HG03342 (cell line): ENCODE data around the gene DLG3.
"Not testable (repeated sequence)": the region's sequence is repeated elsewhere in the genome, so short reads cannot be mapped to it uniquely, and the experiment has no call there.

ENCODE experiments used
- ATAC-seq: cut with Tn5 transposase; IDR thresholded peaks from one replicate; pipeline ENCODE4 v1.9.1; 2021; ENCODE audit warnings: mild to moderate bottlenecking, moderate library complexity; ENCODE audit not compliant: unreplicated experiment

Gene DLG3

GRCh38 chrX:70509078-70509477 lies 64.4 kb downstream of the DLG3 start:
- no peak for ATAC-seq

GRCh38 chrX:70515270-70515669 lies 70.6 kb downstream of the DLG3 start:
- ATAC-seq: not testable (repeated sequence)

- ATAC-seq: not testable (repeated sequence)
These were observed 71.1 kb downstream of the DLG3 start for GRCh38 chrX:70515692-70516091.

- no peak for ATAC-seq
These were observed 81.1 kb downstream of the DLG3 start for GRCh38 chrX:70525733-70526132.

GRCh38 chrX:70527053-70527452 lies 82.4 kb downstream of the DLG3 start:
- no peak for ATAC-seq

GRCh38 chrX:70527610-70528345 lies 83.1 kb downstream of the DLG3 start:
- ATAC-seq: no peak

GRCh38 chrX:70535198-70535597 lies 90.6 kb downstream of the DLG3 start:
- no peak for ATAC-seq

GRCh38 chrX:70549429-70549828 lies 104.8 kb downstream of the DLG3 start:
- ATAC-seq: no peak

GRCh38 chrX:70552130-70552704 lies 107.6 kb downstream of the DLG3 start:
- ATAC-seq: no peak

- ATAC-seq: no peak
These were observed 108.9 kb downstream of the DLG3 start for GRCh38 chrX:70553516-70553915.

- no peak for ATAC-seq
These were observed 109.4 kb downstream of the DLG3 start for GRCh38 chrX:70554081-70554480.

GRCh38 chrX:70554523-70554922 lies 109.9 kb downstream of the DLG3 start:
- no peak for ATAC-seq

GRCh38 chrX:70554948-70555347 lies 110.3 kb downstream of the DLG3 start:
- no peak for ATAC-seq
